ENCODE results near the gene FAM131A.
A peak's percentile ranks its signal among the peaks of the same experiment; 100 is the strongest.

FAM131A gene

GRCh38 chr3:184358921-184359350 lies 21.5 kb downstream of the FAM131A start:
- no peak for DNase-seq

- no peak for DNase-seq
These were observed 22.2 kb downstream of the FAM131A start for GRCh38 chr3:184359610-184360009.

DNA sequence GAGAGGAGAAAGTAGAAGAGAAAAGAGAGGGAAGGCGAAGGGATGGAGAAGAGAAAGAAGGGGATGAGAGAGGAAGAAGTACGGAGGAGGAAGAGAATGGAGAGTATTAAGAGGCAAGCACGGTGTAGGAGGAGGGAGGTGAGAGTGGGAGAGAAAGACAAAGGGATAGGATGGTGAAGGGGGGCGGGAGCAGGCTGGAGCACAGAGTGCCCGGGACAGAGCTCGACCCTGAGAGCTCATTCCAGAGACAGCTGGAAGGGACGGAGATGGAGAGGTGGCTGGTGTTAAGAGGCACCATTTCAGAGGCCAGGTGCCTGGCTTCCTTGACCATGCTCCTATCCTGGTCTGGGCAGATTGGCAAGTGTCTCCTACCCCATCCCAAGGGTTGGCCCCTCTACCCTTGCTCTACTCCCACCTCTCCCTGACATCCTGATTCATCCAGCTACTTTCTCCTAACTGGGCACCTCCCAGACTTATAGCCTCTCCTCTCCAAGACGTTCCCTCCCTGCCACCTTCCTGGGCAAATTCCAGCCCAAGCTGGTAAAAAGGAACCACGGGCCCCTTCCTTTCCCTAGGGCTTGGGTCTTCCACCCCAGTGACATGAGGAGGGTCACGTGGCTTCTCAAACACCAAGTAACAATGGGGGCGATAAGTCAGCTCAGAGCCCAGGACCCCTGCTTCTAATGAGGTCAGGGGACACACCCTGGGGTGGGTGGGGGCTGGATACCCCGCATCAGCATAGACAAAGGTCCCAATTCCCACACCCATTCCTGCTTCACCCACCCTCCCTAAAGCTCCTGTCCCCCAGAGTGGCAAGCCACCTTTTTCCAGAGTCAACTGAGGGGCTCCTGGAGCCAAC lies 22.9 kb downstream of the FAM131A start:
- no peak for DNase-seq

GRCh38 chr3:184360929-184361531 lies 23.6 kb downstream of the FAM131A start:
- no peak for DNase-seq

DNA sequence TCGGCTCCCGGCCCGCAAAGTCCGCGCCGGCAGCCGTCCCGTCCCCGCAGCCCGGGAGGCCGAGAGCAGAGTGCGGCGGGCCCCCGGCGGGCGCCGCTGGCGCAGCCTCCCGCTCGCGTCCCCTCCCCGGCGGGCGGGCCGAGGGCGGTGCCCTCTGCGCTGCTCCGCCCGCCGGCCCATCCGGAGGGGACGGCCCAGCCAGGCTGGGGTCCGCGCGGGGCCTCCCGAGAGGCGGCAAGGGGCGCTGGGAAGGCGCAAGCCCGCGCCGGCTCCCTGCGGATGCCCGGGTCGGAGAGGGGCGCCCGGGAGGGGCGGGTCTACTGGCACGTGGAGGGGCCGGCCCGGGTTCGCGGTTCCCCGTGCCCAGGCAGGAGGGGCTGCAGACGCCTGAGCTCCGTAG lies 24.1 kb downstream of the FAM131A start, which contains the start of the genes CLCN2 and POLR2H:
TSS of gene CLCN2 (minus strand) at position 74 of the 400 bp plus-strand sequence. CDS start 126 bp downstream, outside the sequence.
TSS of gene POLR2H (plus strand) at position 179 of the 400 bp plus-strand sequence. CDS start 1,783 bp downstream, outside the sequence.
- peak; percentile 48 for DNase-seq

DNA sequence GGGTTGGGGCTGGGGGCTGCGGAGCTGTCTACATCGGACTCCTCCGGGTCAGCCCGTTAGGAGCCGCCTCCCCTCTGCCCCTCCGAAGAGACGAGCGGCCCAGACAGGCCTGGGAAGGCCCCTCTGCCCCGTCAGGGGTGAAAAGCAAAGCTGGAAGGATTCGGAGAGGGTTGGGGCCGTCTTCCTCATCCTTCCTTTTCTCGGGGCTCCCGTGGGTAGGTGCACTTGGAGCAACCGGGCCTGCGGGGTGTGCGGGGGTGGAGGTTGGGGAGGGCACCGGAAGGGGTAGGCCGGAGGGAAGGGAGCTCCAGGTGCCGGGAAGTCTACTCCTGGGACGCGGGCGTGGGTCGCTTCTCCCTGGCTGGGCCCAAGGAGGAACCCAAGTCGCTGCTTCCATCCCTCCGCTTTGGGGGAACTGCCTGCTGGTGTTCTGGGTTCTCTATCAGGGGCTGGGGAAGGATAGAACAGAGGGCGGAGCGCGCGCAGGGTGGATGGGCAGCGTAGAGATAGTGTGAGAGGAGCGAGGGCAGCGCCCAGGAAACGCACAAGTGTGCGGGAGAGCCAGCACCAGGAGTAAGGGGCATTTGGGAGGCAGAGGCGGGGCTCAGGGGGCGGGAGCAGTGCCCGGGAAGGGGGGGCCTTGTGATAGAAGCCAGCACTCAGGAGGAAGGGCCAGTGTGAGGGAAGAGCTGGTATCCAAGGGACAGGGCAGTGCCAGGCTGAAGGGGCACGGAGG lies 24.7 kb downstream of the FAM131A start:
- DNase-seq, result peak; percentile 29

DNA sequence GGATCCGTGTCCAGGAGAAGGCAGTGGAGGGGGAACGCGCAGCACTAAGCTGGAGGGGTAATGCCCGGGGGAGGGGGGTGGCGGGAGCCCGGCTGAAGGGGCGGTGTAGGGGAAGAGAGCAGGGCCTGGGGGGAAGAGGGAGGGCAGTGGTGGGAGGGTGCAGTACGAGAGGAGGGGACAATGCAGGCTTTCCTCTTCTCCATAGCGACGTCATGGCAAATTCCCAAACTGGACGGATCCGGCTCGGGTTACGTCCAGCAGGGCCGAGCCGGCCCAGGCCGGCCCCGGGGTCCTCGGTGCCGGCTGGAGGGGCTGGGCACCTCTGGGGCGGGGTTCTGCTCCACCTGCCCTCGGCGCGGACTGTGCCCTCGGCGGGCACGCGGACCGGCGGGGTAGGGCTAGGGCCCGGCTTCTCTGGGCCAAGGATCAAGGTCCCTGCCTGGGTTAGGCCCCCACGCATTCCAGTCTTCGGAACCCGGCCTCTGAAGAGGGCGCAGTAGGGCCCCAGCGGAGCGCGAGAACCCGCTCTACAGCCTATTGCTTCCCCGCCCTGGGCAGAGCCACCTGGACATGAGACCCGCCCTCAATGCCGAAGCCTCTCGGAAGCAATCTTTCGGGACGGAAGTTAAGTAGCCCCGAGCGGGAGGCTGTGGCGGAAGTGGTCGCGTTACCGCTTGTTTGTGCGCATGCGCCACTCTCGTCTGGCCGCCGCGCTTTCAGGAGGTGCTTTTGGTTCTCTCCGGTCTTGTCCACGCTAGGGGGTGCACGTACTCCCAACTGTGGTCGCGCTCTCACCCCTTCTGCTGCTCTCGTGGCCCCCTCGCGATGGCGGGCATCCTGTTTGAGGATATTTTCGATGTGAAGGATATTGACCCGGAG lies 25.5 kb downstream of the FAM131A start:
- DNase-seq, result peak; percentile 98

DNA sequence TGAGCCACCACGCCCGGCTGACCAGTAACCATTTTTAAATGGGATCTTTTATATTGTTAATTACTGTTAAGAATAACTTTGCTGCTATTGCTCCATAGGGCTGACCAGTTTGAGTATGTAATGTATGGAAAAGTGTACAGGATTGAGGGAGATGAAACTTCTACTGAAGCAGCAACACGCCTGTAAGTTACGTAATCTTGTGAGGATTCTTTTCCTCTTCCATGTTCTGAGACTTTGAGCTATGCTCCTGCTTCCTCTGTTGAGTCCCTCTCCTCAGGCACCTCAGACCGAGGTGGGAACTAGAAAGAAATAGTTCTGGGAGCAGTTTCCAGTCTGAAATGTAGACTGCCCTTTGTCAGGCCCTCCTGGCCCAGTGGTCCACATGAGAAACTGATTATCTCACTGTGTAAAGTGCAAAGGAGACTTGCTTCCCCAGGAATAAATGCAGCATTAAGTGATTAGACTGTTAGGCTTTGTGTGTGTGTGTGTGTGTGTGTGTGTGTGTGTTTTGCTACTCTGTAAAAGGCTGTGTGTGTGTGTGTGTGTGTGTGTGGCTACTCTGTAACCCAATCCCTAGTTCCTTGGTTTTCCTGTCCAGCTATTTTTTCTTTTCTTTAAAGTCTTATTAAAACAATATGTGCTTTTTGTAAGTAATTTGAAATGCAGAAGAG lies 29.4 kb downstream of the FAM131A start:
- no peak for DNase-seq

GRCh38 chr3:184368116-184368515 lies 30.7 kb downstream of the FAM131A start:
- DNase-seq, result no peak

DNA sequence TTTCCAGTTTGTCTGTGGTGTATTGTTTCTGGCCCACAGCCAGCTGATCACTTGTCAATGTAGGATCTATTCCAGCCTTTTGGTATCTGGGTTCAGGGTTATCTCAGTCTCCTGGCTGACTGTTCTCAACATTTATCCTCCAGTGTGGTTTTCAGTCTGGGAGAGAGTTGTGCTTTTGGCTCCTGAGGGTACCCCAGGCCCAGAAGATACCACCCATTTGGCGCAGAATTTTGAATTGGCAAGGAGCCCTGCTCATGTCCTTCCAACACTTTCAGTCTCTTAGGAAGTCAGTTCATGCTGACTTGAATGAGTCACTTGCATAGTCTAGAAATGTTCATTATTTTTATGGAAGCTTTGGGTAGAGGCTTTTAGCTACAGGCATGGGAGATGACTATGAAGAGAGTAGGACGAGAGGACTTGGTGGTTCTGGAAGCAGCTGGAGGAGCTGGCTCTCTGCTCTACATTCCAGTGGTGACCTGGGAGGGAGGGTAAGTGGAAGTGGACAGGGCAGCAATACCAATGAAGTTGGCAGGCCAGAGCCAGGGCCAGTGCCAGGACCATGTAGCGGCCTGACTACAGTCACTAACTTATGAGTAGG lies 31.3 kb downstream of the FAM131A start:
- no peak for DNase-seq

GRCh38 chr3:184371570-184372018 lies 34.2 kb downstream of the FAM131A start:
- DNase-seq, result peak; percentile 87

DNA sequence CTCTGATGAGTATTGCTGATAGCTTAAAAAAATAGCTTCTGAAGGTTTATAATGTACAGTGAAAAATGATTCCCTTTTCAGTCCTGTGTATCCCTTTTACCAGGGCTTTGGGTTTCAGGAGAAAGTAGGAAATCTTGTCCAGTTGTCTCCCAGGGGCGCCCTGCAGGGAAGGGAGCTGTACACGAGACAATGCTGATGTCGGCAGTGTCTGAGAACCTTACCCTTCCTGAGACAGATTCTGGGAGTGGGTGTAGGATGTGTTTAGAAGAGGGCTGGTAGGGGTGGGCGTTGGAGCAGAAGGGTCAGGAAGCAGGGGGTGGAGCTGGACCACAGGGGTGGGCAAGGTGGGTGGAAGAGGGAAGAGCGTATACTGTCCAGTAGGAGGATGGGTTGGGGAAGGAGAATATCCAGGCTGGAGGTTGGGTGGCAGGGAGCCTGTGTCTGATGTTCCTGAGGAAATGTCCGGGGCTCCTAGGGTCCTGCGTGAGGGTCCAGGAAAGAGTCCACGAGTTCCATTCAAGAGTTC lies 35.0 kb downstream of the FAM131A start:
- no peak for DNase-seq

- no peak for DNase-seq
These were observed 35.5 kb downstream of the FAM131A start for GRCh38 chr3:184372911-184373310.

DNA sequence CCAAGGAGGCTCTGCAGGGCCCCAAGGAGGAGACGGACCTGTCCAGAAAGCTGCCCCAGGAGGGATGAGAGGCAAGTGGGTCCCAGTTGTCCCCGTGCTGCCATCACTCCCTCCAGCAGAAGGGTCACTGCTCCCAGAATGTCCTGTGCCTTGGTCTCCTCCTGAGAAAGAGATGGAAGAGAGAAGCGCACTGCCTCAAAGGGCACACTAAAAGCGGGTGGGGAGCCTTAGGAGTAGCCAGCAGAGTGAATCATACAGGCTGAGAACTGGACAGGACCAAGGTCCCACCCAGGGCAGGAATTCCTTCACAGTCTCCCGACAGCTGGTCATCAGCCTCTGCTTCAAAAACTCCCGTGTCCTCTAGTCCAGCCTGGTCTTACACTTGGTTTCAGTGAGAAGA lies 36.0 kb downstream of the FAM131A start:
- no peak for DNase-seq

- no peak for DNase-seq
These were observed 38.5 kb downstream of the FAM131A start for GRCh38 chr3:184375747-184376461.

- no peak for DNase-seq
These were observed 40.0 kb downstream of the FAM131A start for GRCh38 chr3:184377374-184377773.

GRCh38 chr3:184377882-184378445 lies 40.6 kb downstream of the FAM131A start, which contains the start of gene THPO:
THPO (minus strand) TSS chr3:184378207; CDS start chr3:184376259, 1,948 bp downstream.
- DNase-seq, result no peak

GRCh38 chr3:184378651-184379357 lies 41.4 kb downstream of the FAM131A start:
- DNase-seq, result no peak
